ENCODE data around the gene B4GALNT4.

DNA sequence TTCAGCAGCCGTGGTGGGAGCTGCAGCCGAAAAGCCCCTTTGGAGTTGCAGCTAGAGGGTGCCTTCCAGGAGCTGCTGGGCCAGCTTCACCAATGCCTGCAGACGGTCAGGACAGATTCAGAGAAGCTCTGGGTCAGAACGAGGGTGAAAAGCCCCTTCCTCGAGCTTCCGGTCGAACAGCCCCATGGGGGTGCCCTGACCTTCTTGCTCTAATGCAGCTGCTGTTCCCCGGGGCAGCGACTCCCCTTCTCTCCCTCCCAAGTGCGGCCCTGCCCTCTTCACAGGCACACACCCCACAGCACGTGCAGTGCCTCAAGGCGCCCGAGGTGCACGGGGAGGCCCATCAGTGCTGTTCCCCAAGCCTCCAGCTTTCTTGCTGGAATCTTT is 39.0 kb upstream of the B4GALNT4 start:
- TF ChIP-seq, protein P1, sequence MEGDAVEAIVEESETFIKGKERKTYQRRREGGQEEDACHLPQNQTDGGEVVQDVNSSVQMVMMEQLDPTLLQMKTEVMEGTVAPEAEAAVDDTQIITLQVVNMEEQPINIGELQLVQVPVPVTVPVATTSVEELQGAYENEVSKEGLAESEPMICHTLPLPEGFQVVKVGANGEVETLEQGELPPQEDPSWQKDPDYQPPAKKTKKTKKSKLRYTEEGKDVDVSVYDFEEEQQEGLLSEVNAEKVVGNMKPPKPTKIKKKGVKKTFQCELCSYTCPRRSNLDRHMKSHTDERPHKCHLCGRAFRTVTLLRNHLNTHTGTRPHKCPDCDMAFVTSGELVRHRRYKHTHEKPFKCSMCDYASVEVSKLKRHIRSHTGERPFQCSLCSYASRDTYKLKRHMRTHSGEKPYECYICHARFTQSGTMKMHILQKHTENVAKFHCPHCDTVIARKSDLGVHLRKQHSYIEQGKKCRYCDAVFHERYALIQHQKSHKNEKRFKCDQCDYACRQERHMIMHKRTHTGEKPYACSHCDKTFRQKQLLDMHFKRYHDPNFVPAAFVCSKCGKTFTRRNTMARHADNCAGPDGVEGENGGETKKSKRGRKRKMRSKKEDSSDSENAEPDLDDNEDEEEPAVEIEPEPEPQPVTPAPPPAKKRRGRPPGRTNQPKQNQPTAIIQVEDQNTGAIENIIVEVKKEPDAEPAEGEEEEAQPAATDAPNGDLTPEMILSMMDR (IDR thresholded peaks at IDR 0.05), result no peak
- TF ChIP-seq POLR2A (IDR thresholded peaks at IDR 0.05) (no peak), POLR2AphosphoS5 (IDR thresholded peaks at IDR 0.05) (no peak), EP300 (IDR thresholded peaks at IDR 0.05) (no peak)
